Fibroblast of gingiva (primary cell): ENCODE measurements around the gene ENDOG.

Experiments used
- DNase-seq: peaks from one replicate; pipeline ENCODE4 v3.0.0-alpha.2; 2011; ENCODE audit warnings: low read depth

ENDOG gene

DNA sequence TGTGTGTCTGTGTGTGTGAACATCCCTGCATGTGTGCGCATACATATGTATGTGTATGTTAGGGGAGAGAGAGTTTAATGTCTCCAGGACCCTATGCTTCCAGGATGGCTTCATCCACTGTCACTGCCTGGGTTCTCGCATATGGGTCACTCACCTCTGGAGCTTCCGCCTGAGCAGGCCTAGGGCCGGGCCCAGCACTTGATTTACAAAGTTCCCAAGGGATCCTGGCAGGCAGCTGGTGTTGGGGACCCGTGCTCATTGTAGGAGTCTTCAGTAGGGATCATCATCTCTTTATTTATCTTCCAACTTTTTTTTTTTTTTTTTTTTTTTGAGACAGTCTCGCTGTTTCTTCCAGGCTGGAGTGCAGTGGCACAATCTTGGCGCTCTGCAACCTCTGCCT is 18.2 kb upstream of the ENDOG start:
- no peak for DNase-seq

DNA sequence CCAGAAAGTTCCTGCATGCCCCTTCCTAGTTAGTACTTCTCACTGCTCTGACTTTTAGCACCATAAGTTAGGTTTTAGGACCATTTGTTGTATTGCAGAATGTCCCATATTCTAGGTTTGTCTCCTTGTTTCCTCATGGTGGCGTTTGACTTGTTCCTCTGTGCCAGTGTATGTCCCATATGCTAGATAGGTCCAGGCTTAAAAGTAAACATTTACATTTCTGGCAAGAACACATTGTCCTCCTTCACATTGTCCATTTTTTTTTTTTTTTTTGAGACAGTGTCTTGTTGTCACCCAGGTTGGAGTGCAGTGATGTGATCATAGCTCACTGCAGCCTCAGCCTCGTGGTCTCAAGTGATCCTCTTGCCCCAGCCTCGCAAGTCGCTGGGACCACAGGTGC is 15.8 kb upstream of the ENDOG start:
- DNase-seq, result no peak

DNA sequence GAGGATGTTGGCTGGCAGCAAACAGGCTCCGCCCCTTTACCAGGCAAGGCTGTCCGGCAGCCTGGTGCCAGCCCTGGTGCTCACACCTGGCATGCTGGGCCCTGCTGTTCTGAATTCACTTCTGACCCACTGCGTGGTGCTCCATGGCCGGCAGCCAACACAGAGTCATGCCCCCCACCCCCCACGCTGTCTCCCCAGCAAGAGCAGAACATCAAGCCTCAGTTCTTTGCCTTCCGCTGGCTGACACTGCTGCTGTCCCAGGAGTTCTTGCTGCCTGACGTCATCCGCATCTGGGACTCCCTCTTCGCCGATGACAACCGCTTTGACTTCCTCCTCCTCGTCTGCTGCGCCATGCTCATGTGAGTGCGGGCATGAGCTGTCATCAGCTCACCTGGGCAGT is 12.6 kb upstream of the ENDOG start:
- DNase-seq, result no peak

DNA sequence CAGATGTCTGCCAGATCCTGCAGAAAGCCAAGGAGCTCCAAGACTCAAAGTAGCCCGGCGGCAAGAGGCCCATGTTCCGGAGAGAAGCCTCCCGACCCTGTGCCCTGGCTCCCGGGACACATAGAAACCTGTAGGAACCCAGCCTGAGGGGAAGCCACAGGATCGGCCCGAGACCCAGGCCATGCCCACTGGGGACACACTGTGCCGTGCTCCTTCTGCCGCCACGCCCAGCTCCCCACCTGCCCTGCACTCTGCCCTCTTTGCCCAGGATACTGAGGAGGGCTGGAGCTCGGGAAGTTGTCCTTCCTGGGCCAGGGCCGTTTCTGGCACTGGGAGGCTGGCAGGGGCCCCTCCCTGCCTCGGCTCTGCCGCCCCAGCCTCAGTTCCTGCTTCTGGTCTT is 10.5 kb upstream of the ENDOG start:
- no peak for DNase-seq

DNA sequence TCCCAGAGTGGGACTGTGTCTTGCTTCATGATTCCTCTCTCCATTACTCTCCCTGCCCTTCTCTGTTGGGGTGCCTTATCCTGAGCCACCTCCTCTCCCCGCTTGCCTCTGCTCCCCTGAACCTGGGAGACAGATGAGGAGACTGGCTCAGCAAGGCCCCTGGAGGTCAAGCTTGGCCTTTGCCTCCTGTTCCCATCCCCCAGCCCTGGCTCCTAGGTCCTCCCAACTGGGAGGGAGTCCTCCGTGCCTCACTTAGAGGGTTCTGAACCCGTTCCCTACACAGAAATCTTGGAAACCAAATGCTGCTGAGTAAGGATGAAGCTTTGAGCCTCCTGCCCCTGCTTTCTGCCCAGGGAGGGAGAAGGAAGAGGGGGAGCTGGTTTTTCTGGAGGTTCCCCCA is 9.8 kb upstream of the ENDOG start:
- no peak for DNase-seq

DNA sequence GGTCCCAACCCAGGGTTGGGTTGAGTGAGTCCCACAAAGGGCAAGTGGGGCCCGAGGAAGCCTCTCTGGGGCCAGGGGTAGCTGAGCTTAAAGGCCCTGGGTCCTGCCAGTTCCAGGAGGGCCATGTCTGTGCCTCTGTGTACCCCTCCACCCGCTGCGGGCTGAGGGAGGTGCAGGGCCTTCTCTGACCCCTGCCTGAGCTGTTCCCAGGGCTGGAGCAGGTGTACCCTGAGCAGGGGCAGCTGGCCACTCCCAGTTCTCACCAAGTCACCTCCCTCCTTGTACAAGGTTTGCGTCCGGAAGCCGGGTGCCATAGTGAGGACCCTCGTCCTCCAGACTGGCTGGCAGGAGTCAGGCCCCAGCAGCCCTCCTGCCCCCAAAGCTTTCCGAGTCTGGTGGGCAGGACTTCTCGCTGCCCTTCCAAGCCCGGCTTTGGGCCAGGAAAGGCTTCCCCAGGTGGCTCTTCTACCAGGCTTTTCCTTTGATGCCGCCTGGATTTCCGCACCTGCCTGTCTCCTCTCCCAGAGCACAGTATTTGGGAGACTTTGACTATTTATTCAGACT is 9.2 kb upstream of the ENDOG start:
- no peak for DNase-seq

DNA sequence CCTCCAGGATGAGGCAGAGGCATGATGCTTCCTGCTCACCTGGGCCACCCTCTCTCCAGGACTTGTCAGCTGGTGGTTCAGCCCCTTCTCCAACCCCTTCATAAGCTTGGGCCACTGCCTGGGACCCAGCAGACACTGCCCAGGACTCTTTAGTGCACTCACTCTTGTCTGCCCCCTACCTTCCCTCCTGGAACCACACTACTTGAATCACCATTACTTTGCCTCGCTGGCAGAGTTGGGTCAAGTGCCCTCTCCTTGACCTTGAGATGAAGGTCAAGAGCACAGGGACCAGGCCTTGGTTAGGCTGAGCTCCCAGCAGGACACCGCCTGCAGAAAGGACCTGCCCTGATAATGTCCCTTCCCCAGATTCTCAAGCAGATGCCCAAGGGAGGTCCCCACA is 8.5 kb upstream of the ENDOG start:
- no peak for DNase-seq

DNA sequence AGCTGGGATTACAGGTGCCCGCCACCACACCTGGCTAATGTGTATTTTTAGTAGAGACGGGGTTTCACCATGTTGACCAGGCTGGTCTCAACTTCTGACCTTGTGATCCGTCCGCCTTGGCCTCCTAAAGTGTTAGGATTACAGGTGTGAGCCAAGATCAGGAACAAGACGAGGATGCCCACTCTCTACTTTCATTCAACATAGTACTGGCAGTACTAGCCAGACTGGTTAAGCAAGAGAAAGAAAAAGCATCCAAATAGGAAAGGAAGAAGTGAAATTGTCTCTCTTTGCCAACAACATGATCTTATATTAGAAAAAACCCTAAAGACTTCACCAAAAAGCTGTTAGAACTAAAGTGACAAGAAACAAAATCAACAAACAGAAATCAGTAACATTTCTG is 7.4 kb upstream of the ENDOG start:
- no peak for DNase-seq

DNA sequence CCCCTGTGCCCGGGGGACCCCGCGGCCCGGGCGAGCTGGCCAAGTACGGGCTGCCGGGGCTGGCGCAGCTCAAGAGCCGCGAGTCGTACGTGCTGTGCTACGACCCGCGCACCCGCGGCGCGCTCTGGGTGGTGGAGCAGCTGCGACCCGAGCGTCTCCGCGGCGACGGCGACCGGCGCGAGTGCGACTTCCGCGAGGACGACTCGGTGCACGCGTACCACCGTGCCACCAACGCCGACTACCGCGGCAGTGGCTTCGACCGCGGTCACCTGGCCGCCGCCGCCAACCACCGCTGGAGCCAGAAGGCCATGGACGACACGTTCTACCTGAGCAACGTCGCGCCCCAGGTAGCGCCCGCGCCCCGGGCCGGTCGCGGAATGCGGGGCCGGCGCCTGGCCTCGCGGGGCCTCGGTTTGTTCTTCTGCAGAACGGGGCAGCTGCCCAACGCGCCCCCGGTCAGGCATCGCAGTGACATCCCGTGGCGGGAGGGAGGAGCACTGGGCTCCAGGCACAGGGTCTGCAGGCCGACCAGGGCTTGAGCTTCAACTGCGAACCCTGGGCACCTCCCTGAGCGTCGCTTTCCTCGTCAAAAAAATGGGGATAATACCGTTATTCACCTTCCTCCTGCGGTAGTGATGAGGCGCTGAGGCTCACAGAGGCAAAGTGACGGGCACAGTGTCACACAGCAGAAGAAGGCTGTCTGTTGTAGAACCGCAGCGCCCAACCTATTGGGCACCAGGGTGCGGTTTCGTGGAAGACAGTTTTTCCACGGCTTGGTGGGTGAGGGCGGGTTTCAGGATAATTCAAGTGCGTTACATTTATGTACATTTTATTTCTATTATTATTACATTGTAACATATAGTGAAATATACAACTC is 777 bp downstream of the ENDOG start:
- DNase-seq, result no peak

GRCh38 chr9:128819716-128820664 is 1.7 kb downstream of the ENDOG start:
- no peak for DNase-seq

- no peak for DNase-seq
Measured at GRCh38 chr9:128820665-128821583, 2.6 kb downstream of the ENDOG start.

GRCh38 chr9:128821584-128822406 is 3.5 kb downstream of the ENDOG start:
- DNase-seq, result no peak

GRCh38 chr9:128822407-128823042 is 4.2 kb downstream of the ENDOG start:
- no peak for DNase-seq

DNA sequence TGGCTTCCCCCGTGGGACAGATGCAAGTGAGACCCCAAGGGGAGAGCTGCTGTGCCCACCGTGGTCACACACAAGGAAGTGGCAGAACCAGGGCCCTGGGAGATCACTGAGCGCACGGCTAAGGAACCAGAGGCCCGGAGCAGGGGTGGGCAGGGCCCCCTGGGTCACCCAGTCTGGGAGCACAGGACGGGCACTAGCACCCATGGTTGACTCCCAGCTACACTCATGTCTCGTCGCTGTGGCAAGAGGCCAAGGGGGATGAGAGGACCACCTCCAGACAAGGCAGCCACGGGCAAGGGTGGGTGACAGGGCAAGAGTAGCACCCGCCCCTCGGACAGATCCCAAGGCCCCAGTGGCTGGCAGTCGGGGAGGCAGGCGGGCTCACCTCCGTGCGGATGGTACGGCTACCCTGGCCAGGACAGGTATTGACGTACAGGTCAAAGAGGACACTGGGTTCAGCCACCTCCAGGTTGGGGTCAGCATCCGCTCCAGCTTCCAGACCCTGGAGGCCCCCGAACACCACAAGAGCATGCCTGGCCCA is 5.1 kb downstream of the ENDOG start:
- DNase-seq, result no peak

GRCh38 chr9:128823903-128824406 is 5.7 kb downstream of the ENDOG start:
- no peak for DNase-seq

GRCh38 chr9:128824911-128825310 is 6.6 kb downstream of the ENDOG start:
- DNase-seq, result no peak

GRCh38 chr9:128825923-128826700 is 7.8 kb downstream of the ENDOG start:
- no peak for DNase-seq

DNA sequence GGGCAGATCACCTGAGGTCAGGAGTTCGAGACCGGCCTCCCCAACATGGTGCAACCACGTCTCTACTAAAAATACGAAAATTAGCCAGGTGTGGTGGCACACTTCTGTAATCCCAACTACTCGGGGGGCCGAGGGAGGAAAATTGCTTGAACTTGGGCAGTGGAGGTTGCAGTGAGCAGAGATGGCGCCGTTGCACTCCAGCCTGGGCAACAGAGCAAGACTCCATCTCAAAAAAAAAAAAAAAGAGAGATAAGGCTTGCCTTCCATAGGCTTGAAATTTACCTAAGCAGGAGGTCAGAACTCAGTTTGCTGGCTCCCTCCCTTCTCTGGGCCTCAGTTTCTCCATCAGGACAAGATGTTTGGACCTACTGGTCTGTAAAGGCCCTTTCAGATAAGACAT is 10.0 kb downstream of the ENDOG start:
- DNase-seq, result no peak
